Measurements from ENCODE around the gene CHKA.

The CHKA gene

GRCh38 chr11:68074584-68075352, 46.4 kb downstream of the CHKA start:
- DNase-seq (ENCODE audit: low read depth, low spot score) = no peak

- DNase-seq (ENCODE audit: low read depth, low spot score) = no peak
These were observed 49.7 kb downstream of the CHKA start for GRCh38 chr11:68071281-68072048.

- DNase-seq (ENCODE audit: low read depth, low spot score) = no peak
These were observed 53.2 kb downstream of the CHKA start for GRCh38 chr11:68067991-68068390.

GRCh38 chr11:68066742-68067141, 54.4 kb downstream of the CHKA start:
- no peak for DNase-seq (ENCODE audit: low read depth, low spot score)

GRCh38 chr11:68065841-68066240, 55.3 kb downstream of the CHKA start:
- DNase-seq (ENCODE audit: low read depth, low spot score) = no peak

GRCh38 chr11:68064926-68065325, 56.3 kb downstream of the CHKA start:
- no peak for DNase-seq (ENCODE audit: low read depth, low spot score)

- DNase-seq (ENCODE audit: low read depth, low spot score) = no peak
These were observed 59.7 kb downstream of the CHKA start for GRCh38 chr11:68061508-68061907.

- DNase-seq (ENCODE audit: low read depth, low spot score) = no peak
These were observed 63.4 kb downstream of the CHKA start for GRCh38 chr11:68057807-68058206.

- DNase-seq (ENCODE audit: low read depth, low spot score) = no peak
These were observed 64.6 kb downstream of the CHKA start for GRCh38 chr11:68056317-68057285.

GRCh38 chr11:68053981-68054812, 67.0 kb downstream of the CHKA start:
- no peak for DNase-seq (ENCODE audit: low read depth, low spot score)

- no peak for DNase-seq (ENCODE audit: low read depth, low spot score)
These were observed 68.1 kb downstream of the CHKA start for GRCh38 chr11:68053117-68053516.

GRCh38 chr11:68052137-68052873, 68.9 kb downstream of the CHKA start:
- DNase-seq (ENCODE audit: low read depth, low spot score) = no peak

- no peak for DNase-seq (ENCODE audit: low read depth, low spot score)
These were observed 69.7 kb downstream of the CHKA start for GRCh38 chr11:68051191-68052136.

GRCh38 chr11:68050371-68050841, 70.8 kb downstream of the CHKA start:
- DNase-seq (ENCODE audit: low read depth, low spot score) = no peak

- no peak for DNase-seq (ENCODE audit: low read depth, low spot score)
These were observed 71.4 kb downstream of the CHKA start for GRCh38 chr11:68049509-68050370.

GRCh38 chr11:68048681-68049508, 72.3 kb downstream of the CHKA start:
- DNase-seq (ENCODE audit: low read depth, low spot score) = no peak

Data from iPS DF 19.7 (cell line).